HL-60 (cell line): ENCODE results near the gene MCUB.

Experiments
- REST ChIP-seq: IDR thresholded peaks from 2 replicates; pipeline ENCODE4 v1.6.1; 2012; ENCODE audit warnings: low read depth; ENCODE audit not compliant: insufficient replicate concordance
- TF ChIP-seq, protein P1 (sequence below): IDR thresholded peaks from one replicate; pipeline ENCODE4 v1.5.1; 2011; ENCODE audit warnings: low read length, control low read depth, inconsistent platforms; ENCODE audit not compliant: insufficient read depth

GRCh38 chr4:109702950-109703663 lies 143.1 kb downstream of the MCUB start, which contains the start of gene CASP6:
- TF ChIP-seq, protein P1, sequence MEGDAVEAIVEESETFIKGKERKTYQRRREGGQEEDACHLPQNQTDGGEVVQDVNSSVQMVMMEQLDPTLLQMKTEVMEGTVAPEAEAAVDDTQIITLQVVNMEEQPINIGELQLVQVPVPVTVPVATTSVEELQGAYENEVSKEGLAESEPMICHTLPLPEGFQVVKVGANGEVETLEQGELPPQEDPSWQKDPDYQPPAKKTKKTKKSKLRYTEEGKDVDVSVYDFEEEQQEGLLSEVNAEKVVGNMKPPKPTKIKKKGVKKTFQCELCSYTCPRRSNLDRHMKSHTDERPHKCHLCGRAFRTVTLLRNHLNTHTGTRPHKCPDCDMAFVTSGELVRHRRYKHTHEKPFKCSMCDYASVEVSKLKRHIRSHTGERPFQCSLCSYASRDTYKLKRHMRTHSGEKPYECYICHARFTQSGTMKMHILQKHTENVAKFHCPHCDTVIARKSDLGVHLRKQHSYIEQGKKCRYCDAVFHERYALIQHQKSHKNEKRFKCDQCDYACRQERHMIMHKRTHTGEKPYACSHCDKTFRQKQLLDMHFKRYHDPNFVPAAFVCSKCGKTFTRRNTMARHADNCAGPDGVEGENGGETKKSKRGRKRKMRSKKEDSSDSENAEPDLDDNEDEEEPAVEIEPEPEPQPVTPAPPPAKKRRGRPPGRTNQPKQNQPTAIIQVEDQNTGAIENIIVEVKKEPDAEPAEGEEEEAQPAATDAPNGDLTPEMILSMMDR, result peak; percentile 56
- TF ChIP-seq REST, result no peak
